ENCODE measurements around the gene TGOLN2. TPM values are rescaled to one million over a fixed set of nuclear protein-coding genes. Genes with fewer than 3 reads are reported as not detected.

TGOLN2 gene
- total and polyA plus RNA-seq, 4 donors = 56.7 to 114 (median 67.5) TPM

DNA sequence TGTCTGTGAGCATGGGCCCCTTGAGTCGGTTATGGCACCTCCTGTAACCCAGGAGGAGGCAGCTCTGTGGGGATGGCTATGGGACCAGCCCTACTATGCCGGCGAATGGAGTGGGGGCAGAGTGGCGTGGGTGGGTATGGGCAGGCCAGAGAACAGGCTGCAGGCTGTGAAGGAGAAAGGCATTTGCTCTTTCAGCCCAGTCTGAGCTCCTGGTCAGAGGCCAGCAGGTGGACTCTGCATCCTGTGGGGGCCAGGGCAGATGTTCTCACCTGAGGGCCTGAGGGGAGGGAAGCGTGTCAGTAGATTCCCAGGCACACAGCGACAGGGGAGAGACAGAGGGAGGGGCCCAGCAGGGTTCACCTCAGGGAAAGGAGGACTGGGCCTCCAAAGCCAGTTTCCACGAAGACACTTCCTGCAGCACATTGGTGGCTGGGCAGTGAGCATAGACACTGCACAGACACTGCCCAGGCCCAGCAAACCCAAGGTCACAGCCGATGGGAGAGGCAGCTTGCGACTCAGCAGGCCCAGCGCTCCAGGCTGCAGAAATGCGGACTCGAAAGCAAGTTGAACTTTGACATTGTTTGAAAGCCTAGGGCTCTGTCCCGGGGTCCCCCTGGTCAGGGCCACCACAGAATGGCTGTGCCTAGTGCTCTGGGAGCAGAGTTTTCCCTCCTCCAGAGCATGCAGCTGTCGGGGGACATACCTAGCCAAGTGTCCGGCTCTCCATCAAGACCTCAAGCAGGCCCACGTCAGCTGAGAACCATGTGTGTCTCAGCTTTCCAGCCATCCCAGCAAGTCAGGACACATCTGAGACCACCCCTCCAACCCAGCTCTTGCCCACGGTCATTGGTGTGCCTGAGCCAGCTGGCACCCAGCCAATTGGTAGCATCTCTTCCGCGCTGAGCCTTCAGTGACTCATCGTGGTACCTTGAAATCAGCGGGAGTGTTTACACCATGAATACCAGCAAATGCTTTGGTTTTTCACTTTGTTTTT lies 53.8 kb downstream of the TGOLN2 start:
- Histone ChIP-seq H3K9ac (ENCODE audit: low read depth in 1 of 2, low read length in 2 of 2) (no peak overlapping the region), H3K36me3 (ENCODE audit: control insufficient read depth in 4 of 4, insufficient read depth in 3 of 4, low read depth in 1 of 4, low read length in 3 of 4) (no peaks in the 10 kb centered on the region), H3K27me3 (ENCODE audit: control insufficient read depth in 4 of 4, insufficient read depth in 4 of 4, low read length in 3 of 4) (no peaks in the 10 kb centered on the region), H3K9me3 (ENCODE audit: control insufficient read depth in 4 of 4, low read length in 3 of 4) (no peaks in the 10 kb centered on the region), H3K4me1 (ENCODE audit: control insufficient read depth in 4 of 4, insufficient read depth in 4 of 4, low read length in 3 of 4) (peaks cover 7 to 22% (median 14%) of the 10 kb centered on the region in 4 donors), H3K27ac (ENCODE audit: low read depth in 1 of 2, low read length in 2 of 2) (no peak overlapping the region), H3K4me3 (ENCODE audit: low read depth in 1 of 3, low read length in 3 of 3) (no peak overlapping the region)
- WGBS = 79% methylated on average over 21 of the region's 21 CpGs
- DNase-seq (ENCODE audit: low spot score) = no peak
- TF ChIP-seq JUND (IDR thresholded peaks at IDR 0.05) = peak in 1 of 2 donors; percentile 20
- no peak for TF ChIP-seq FOXA2 (IDR thresholded peaks at IDR 0.05)

DNA sequence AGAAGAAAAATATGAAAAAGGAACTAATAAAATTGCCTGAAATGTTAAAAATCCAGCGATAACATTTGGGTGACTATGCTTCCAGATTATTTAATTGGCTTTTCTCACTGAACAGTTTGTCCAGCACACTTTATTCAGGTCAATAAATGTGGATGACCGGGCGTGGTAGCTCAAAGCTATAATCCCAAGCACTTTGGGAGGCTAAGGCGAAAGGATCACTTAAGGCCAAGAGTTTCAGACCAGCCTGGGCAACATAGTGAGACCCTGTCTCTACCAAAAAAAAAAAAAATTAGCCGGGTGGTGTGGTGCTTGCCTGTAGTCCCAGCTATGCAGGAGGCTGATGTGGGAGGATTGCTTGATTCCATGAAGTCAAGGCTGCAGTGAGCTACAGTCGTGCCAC lies 55.4 kb downstream of the TGOLN2 start:
- no peak for DNase-seq (ENCODE audit: low spot score)
- Histone ChIP-seq H3K4me3 (ENCODE audit: low read depth in 1 of 3, low read length in 3 of 3) (no peak overlapping the region), H3K9ac (ENCODE audit: low read depth in 1 of 2, low read length in 2 of 2) (no peak overlapping the region), H3K27ac (ENCODE audit: low read depth in 1 of 2, low read length in 2 of 2) (no peak overlapping the region), H3K27me3 (ENCODE audit: control insufficient read depth in 4 of 4, insufficient read depth in 4 of 4, low read length in 3 of 4) (no peaks in the 10 kb centered on the region), H3K36me3 (ENCODE audit: control insufficient read depth in 4 of 4, insufficient read depth in 3 of 4, low read depth in 1 of 4, low read length in 3 of 4) (no peaks in the 10 kb centered on the region), H3K9me3 (ENCODE audit: control insufficient read depth in 4 of 4, low read length in 3 of 4) (no peaks in the 10 kb centered on the region), H3K4me1 (ENCODE audit: control insufficient read depth in 4 of 4, insufficient read depth in 4 of 4, low read length in 3 of 4) (peaks cover 7 to 22% (median 14%) of the 10 kb centered on the region in 4 donors)
- TF ChIP-seq NR2F2 (IDR thresholded peaks at IDR 0.05) (no peak), EGR1 (IDR thresholded peaks at IDR 0.05; ENCODE audit: low read depth in 2 of 2) (no peak), HNF4G (IDR thresholded peaks at IDR 0.05) (no peak), YY1 (IDR thresholded peaks at IDR 0.05) (no peak), FOXA1 (IDR thresholded peaks at IDR 0.05) (no peak), GABPA (IDR thresholded peaks at IDR 0.05 in 1 of 2, conservative IDR thresholded peaks at IDR 0.05 in 1 of 2) (no peak), JUND (IDR thresholded peaks at IDR 0.05) (no peak), RXRA (IDR thresholded peaks at IDR 0.05) (no peak), RAD21 (IDR thresholded peaks at IDR 0.05) (no peak), FOXA2 (IDR thresholded peaks at IDR 0.05) (no peak), HNF4A (conservative IDR thresholded peaks at IDR 0.05) (no peak), SP1 (IDR thresholded peaks at IDR 0.05) (no peak), TAF1 (conservative IDR thresholded peaks at IDR 0.05) (no peak)
- TF ChIP-seq, protein P1, sequence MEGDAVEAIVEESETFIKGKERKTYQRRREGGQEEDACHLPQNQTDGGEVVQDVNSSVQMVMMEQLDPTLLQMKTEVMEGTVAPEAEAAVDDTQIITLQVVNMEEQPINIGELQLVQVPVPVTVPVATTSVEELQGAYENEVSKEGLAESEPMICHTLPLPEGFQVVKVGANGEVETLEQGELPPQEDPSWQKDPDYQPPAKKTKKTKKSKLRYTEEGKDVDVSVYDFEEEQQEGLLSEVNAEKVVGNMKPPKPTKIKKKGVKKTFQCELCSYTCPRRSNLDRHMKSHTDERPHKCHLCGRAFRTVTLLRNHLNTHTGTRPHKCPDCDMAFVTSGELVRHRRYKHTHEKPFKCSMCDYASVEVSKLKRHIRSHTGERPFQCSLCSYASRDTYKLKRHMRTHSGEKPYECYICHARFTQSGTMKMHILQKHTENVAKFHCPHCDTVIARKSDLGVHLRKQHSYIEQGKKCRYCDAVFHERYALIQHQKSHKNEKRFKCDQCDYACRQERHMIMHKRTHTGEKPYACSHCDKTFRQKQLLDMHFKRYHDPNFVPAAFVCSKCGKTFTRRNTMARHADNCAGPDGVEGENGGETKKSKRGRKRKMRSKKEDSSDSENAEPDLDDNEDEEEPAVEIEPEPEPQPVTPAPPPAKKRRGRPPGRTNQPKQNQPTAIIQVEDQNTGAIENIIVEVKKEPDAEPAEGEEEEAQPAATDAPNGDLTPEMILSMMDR (IDR thresholded peaks at IDR 0.05; ENCODE audit: low read depth, low read length, missing input control) = no peak
- TF ChIP-seq, protein P2, sequence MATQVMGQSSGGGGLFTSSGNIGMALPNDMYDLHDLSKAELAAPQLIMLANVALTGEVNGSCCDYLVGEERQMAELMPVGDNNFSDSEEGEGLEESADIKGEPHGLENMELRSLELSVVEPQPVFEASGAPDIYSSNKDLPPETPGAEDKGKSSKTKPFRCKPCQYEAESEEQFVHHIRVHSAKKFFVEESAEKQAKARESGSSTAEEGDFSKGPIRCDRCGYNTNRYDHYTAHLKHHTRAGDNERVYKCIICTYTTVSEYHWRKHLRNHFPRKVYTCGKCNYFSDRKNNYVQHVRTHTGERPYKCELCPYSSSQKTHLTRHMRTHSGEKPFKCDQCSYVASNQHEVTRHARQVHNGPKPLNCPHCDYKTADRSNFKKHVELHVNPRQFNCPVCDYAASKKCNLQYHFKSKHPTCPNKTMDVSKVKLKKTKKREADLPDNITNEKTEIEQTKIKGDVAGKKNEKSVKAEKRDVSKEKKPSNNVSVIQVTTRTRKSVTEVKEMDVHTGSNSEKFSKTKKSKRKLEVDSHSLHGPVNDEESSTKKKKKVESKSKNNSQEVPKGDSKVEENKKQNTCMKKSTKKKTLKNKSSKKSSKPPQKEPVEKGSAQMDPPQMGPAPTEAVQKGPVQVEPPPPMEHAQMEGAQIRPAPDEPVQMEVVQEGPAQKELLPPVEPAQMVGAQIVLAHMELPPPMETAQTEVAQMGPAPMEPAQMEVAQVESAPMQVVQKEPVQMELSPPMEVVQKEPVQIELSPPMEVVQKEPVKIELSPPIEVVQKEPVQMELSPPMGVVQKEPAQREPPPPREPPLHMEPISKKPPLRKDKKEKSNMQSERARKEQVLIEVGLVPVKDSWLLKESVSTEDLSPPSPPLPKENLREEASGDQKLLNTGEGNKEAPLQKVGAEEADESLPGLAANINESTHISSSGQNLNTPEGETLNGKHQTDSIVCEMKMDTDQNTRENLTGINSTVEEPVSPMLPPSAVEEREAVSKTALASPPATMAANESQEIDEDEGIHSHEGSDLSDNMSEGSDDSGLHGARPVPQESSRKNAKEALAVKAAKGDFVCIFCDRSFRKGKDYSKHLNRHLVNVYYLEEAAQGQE (IDR thresholded peaks at IDR 0.05) = no peak
- TF ChIP-seq, protein P3, sequence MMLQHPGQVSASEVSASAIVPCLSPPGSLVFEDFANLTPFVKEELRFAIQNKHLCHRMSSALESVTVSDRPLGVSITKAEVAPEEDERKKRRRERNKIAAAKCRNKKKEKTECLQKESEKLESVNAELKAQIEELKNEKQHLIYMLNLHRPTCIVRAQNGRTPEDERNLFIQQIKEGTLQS (IDR thresholded peaks at IDR 0.05) = no peak
- TF ChIP-seq, protein P4, sequence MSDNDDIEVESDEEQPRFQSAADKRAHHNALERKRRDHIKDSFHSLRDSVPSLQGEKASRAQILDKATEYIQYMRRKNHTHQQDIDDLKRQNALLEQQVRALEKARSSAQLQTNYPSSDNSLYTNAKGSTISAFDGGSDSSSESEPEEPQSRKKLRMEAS (IDR thresholded peaks at IDR 0.05) = no peak
- TF ChIP-seq, protein P5, sequence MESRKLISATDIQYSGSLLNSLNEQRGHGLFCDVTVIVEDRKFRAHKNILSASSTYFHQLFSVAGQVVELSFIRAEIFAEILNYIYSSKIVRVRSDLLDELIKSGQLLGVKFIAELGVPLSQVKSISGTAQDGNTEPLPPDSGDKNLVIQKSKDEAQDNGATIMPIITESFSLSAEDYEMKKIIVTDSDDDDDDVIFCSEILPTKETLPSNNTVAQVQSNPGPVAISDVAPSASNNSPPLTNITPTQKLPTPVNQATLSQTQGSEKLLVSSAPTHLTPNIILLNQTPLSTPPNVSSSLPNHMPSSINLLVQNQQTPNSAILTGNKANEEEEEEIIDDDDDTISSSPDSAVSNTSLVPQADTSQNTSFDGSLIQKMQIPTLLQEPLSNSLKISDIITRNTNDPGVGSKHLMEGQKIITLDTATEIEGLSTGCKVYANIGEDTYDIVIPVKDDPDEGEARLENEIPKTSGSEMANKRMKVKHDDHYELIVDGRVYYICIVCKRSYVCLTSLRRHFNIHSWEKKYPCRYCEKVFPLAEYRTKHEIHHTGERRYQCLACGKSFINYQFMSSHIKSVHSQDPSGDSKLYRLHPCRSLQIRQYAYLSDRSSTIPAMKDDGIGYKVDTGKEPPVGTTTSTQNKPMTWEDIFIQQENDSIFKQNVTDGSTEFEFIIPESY (IDR thresholded peaks at IDR 0.05) = no peak
- WGBS = 89% methylated on average over 6 of the region's 6 CpGs
